Mesendoderm (in vitro differentiated cells): ENCODE measurements around the gene PRSS56.
A peak's percentile ranks its signal among the peaks of the same experiment; 100 is the strongest.

Experiments used
- DNase-seq: peaks from one replicate; pipeline ENCODE4 v3.0.0; 2013
- H2AK5ac ChIP-seq: 2 replicates; pipeline ENCODE4 v1.6.1; 2013; ENCODE audit warnings: low read length, inconsistent platforms
- H2BK120ac ChIP-seq: 2 replicates; pipeline ENCODE4 v1.6.1; 2013; ENCODE audit warnings: low read depth, mild to moderate bottlenecking, low read length, moderate library complexity, mixed read lengths
- H2BK15ac ChIP-seq: replicated peaks from 2 replicates; pipeline ENCODE4 v1.6.1; 2013; ENCODE audit warnings: low read depth, mild to moderate bottlenecking, moderate library complexity
- H2BK5ac ChIP-seq: 2 replicates; pipeline ENCODE4 v1.6.1; 2013; ENCODE audit warnings: low read length, inconsistent platforms
- H3K18ac ChIP-seq: 2 replicates; pipeline ENCODE4 v1.6.1; 2013; ENCODE audit warnings: mild to moderate bottlenecking, low read length, mixed read lengths
- H3K23ac ChIP-seq: one replicate; pipeline ENCODE4 v1.6.1; 2013; ENCODE audit warnings: low read length
- H3K27ac ChIP-seq: 2 replicates; pipeline ENCODE4 v1.5.1; 2013; ENCODE audit warnings: low read depth, mild to moderate bottlenecking, inconsistent platforms, low read length, moderate library complexity
- H3K27me3 ChIP-seq: 2 replicates; pipeline ENCODE4 v1.6.1; 2013; ENCODE audit warnings: low read length, control low read depth, mild to moderate bottlenecking, inconsistent platforms; ENCODE audit not compliant: insufficient read depth, poor library complexity
- H3K36me3 ChIP-seq: 2 replicates; pipeline ENCODE4 v1.6.1; 2013; ENCODE audit warnings: low read length, inconsistent platforms; ENCODE audit not compliant: control insufficient read depth, insufficient read depth
- H3K4ac ChIP-seq: one replicate; pipeline ENCODE4 v1.6.1; 2013; ENCODE audit warnings: low read depth, mild to moderate bottlenecking, low read length, moderate library complexity
- H3K4me1 ChIP-seq: 2 replicates; pipeline ENCODE4 v1.6.1; 2013; ENCODE audit warnings: low read depth, low read length, inconsistent platforms; ENCODE audit not compliant: control insufficient read depth
- H3K4me2 ChIP-seq: 2 replicates; pipeline ENCODE4 v1.6.1; 2013; ENCODE audit warnings: low read length
- H3K4me3 ChIP-seq: 2 replicates; pipeline ENCODE4 v1.5.1; 2013; ENCODE audit warnings: mild to moderate bottlenecking, low read length
- H3K56ac ChIP-seq: one replicate; pipeline ENCODE4 v1.6.1; 2013; ENCODE audit warnings: low read length
- H3K79me1 ChIP-seq: 2 replicates; pipeline ENCODE4 v1.6.1; 2013; ENCODE audit warnings: low read length, inconsistent platforms
- H3K79me2 ChIP-seq: 2 replicates; pipeline ENCODE4 v1.6.1; 2013; ENCODE audit warnings: mild to moderate bottlenecking, low read length; ENCODE audit not compliant: control insufficient read depth, insufficient read depth
- H3K9ac ChIP-seq: 2 replicates; pipeline ENCODE4 v1.6.1; 2013; ENCODE audit warnings: low read length, inconsistent platforms
- H4K5ac ChIP-seq: one replicate; pipeline ENCODE4 v1.6.1; 2013; ENCODE audit warnings: low read length
- H4K8ac ChIP-seq: one replicate; pipeline ENCODE4 v1.6.1; 2013; ENCODE audit warnings: low read depth, mild to moderate bottlenecking, control low read depth, low read length, moderate library complexity
- WGBS: extraction: QIAGEN DNeasy Blood & Tissue Kit; methylation state at CpG from one replicate; pipeline ENCODE4 v1.1.7; 2013; ENCODE audit warnings: low lambda C conversion rate, missing lambda C conversion rate; ENCODE audit not compliant: insufficient coverage; ENCODE audit errors: extremely low coverage; 5-methylcytosine and 5-hydroxymethylcytosine counted together

PRSS56 gene

DNA sequence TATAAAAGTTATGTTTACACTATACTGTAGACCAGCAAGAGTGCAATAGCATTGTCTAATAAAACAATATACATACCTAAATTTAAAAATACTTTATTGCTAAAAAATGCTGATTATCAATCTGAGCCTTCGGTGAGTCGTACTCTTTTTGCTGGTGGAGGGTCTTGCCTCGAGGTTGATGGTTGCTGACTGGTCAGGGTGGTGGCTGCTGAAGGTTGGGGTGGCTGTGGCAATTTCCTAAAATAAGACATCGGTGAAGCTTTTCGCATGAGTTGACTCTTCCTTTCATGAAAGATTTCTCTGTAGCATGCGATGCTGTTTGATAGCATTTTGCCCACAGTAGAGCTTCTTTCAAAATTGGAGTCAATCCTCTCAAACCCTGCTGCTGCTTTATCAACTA lies 27.8 kb downstream of the PRSS56 start:
- Histone ChIP-seq H3K4me2 (no peak overlapping the region), H3K9ac (no peak overlapping the region), H3K79me2 (peaks cover 15% of the 10 kb centered on the region), H4K5ac (no peak overlapping the region), H3K56ac (no peak overlapping the region), H4K8ac (no peak overlapping the region), H3K4me1 (peaks cover 4% of the 10 kb centered on the region), H2BK15ac (no peak overlapping the region), H3K27me3 (no peaks in the 10 kb centered on the region), H3K79me1 (peaks cover 16% of the 10 kb centered on the region), H2BK120ac (no peak overlapping the region), H3K4me3 (no peak overlapping the region), H3K23ac (no peak overlapping the region), H3K36me3 (no peaks in the 10 kb centered on the region), H3K27ac (no peak overlapping the region), H2BK5ac (no peak overlapping the region), H3K4ac (no peak overlapping the region), H3K18ac (no peak overlapping the region), H2AK5ac (no peak overlapping the region)
- no peak for DNase-seq
- WGBS, result no CpG with 5 or more reads among the region's 6 CpGs

GRCh38 chr2:232549655-232550353 lies 29.6 kb downstream of the PRSS56 start:
- Histone ChIP-seq H3K79me1 (peaks cover 19% of the 10 kb centered on the region), H3K23ac (no peak overlapping the region), H2AK5ac (no peak overlapping the region), H4K8ac (no peak overlapping the region), H3K4me2 (peak overlapping the region; percentile 51), H3K27ac (peak overlapping the region; percentile 84), H4K5ac (no peak overlapping the region), H3K4ac (peak overlapping the region; percentile 27), H2BK5ac (peak overlapping the region; percentile 80), H3K9ac (peak overlapping the region; percentile 98), H3K4me3 (peak overlapping the region; percentile 93), H3K56ac (peak overlapping the region; percentile 99), H2BK15ac (no peak overlapping the region), H3K4me1 (peaks cover 4% of the 10 kb centered on the region), H3K36me3 (no peaks in the 10 kb centered on the region), H3K18ac (peak overlapping the region; percentile 62), H3K27me3 (no peaks in the 10 kb centered on the region), H3K79me2 (peaks cover 17% of the 10 kb centered on the region), H2BK120ac (no peak overlapping the region)
- no peak for DNase-seq
- whole genome bisulfite sequencing, result no CpG with 5 or more reads among the region's 21 CpGs

DNA sequence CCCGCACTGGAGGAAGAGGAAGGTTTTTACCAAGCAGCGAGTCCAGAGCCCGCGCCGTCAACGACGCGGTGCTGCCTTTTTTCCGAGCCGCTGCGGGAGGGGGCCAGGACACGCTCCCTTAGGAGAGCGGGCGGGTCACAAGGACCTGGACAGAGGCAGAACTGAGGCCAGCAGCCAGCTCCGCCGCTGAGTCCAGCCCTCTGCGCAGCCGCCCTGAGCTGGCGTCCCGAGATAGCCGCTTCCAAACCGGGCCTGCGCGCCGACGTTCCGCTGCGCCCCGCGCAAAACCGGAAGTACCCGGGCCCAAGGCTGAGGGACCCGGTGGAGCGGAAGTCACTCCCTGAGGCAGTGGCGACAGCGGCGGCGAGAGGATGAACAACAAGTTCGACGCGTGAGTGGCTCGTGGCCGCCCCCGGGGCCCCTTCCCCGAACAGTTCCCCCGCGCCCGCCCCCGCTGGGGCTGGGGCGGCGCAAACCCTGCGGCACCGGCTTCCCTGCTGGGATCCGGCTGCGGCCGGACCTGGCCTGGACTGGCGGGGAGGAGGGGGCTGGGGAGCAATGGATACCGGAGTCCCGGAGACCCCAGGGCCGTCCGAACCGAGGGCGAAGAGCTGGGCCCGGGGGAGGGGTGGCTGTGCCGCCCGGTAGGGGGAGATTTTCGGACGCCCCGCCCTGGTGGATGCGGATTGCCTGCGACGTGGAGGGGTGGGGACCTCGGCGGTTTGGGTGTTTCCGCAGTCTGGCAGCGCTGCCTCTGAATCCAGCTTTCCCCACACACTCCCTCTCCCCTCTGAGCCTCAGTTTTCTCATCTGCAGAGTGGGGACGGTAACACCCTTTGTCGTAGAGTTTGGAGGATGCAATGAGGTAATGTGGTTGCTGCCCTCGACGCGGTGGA lies 30.4 kb downstream of the PRSS56 start, which contains the start of the genes EIF4E2 and TIGD1:
TSS of gene EIF4E2 (plus strand) at position 336 of the 896 bp plus-strand sequence. CDS start at position 372, 36 bp downstream.
TSS of gene TIGD1 (minus strand) at position 204 of the 896 bp plus-strand sequence. CDS start 675 bp downstream, outside the sequence.
- peak within 1 kb of the TSS; percentile 80 for H2BK5ac ChIP-seq
- H3K9ac ChIP-seq, result peak within 1 kb of the TSS; percentile 98
- peak within 1 kb of the TSS; percentile 54 for H3K4me2 ChIP-seq
- peak within 1 kb of the TSS; percentile 82 for H4K8ac ChIP-seq
- H3K56ac ChIP-seq, result peak within 1 kb of the TSS; percentile 99
- peak within 1 kb of the TSS; percentile 93 for H3K4me3 ChIP-seq
- H2AK5ac ChIP-seq, result no peak within 1 kb of the TSS
- H4K5ac ChIP-seq, result no peak within 1 kb of the TSS
- peak within 1 kb of the TSS; percentile 88 for H3K18ac ChIP-seq
- no peak within 1 kb of the TSS for H2BK15ac ChIP-seq
- DNase-seq, result peak; percentile 98
- H3K4me1 ChIP-seq, result peaks cover 4% of the 10 kb centered on the region
- no CpG with 5 or more reads among the region's 81 CpGs for WGBS
- H3K36me3 ChIP-seq, result no peaks in the 10 kb centered on the region
- peak within 1 kb of the TSS; percentile 76 for H3K23ac ChIP-seq
- H3K79me2 ChIP-seq, result peaks cover 24% of the 10 kb centered on the region
- H2BK120ac ChIP-seq, result no peak within 1 kb of the TSS
- peak within 1 kb of the TSS; percentile 82 for H3K4ac ChIP-seq
- peak within 1 kb of the TSS; percentile 93 for H3K27ac ChIP-seq
- peaks cover 25% of the 10 kb centered on the region for H3K79me1 ChIP-seq
- H3K27me3 ChIP-seq, result no peaks in the 10 kb centered on the region

- Histone ChIP-seq H3K4ac (no peak overlapping the region), H3K79me1 (peaks cover 25% of the 10 kb centered on the region), H3K4me1 (peaks cover 4% of the 10 kb centered on the region), H3K27me3 (no peaks in the 10 kb centered on the region), H3K56ac (peak overlapping the region; percentile 87), H4K5ac (no peak overlapping the region), H2BK5ac (no peak overlapping the region), H3K23ac (no peak overlapping the region), H3K36me3 (no peaks in the 10 kb centered on the region), H3K4me3 (peak overlapping the region; percentile 67), H2BK120ac (no peak overlapping the region), H4K8ac (no peak overlapping the region), H3K79me2 (peaks cover 24% of the 10 kb centered on the region), H2BK15ac (no peak overlapping the region), H3K4me2 (peak overlapping the region; percentile 54), H2AK5ac (no peak overlapping the region), H3K27ac (peak overlapping the region; percentile 93), H3K18ac (no peak overlapping the region), H3K9ac (peak overlapping the region; percentile 98)
- WGBS, result no CpG with 5 or more reads among the region's 7 CpGs
- DNase-seq, result no peak
These were observed 31.1 kb downstream of the PRSS56 start for GRCh38 chr2:232551250-232551638.

DNA sequence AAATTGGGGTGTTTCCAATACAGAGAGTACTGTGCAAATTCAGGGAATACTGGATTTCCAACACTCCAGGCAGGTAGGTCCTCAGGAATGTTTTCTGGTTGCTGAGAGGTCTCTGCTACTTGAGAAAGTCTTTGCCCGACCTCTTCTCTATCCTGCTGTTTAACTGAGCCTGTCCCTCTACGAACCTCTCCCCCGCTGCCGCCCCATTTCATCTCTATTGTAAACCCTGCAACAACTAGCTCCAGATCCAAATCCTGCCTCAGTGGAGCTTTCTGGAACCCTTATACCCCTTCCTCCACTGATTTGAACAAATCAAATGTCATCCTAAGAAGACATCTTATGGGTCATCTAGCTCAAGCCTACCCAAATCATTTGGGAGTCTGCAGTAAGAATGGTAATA lies 31.6 kb downstream of the PRSS56 start:
- Histone ChIP-seq H2BK15ac (no peak overlapping the region), H3K56ac (peak overlapping the region; percentile 87), H3K4me3 (no peak overlapping the region), H3K4ac (no peak overlapping the region), H3K27me3 (no peaks in the 10 kb centered on the region), H4K5ac (no peak overlapping the region), H3K23ac (no peak overlapping the region), H4K8ac (no peak overlapping the region), H3K4me2 (peak overlapping the region; percentile 54), H3K36me3 (no peaks in the 10 kb centered on the region), H2BK120ac (no peak overlapping the region), H3K79me1 (peaks cover 26% of the 10 kb centered on the region), H3K18ac (no peak overlapping the region), H3K27ac (no peak overlapping the region), H3K79me2 (peaks cover 24% of the 10 kb centered on the region), H3K9ac (peak overlapping the region; percentile 98), H2AK5ac (no peak overlapping the region), H3K4me1 (peaks cover 4% of the 10 kb centered on the region), H2BK5ac (no peak overlapping the region)
- DNase-seq, result no peak
- WGBS, result no CpG with 5 or more reads among the region's 4 CpGs
